GM12865 (cell line): Measurements from ENCODE around the gene TFR2.

Experiments used
- DNase-seq: peaks from one replicate; pipeline ENCODE4 v3.0.0; 2010; ENCODE audit warnings: low read depth
- H3K4me3 ChIP-seq: 2 replicates; pipeline ENCODE4 v1.5.1; 2011; ENCODE audit warnings: mild to moderate bottlenecking, low read depth, low read length, control low read depth
- CTCF ChIP-seq: IDR thresholded peaks from 2 replicates; pipeline ENCODE4 v1.5.1; 2011; ENCODE audit warnings: low read length, control low read depth, low read depth, inconsistent platforms; ENCODE audit not compliant: insufficient read depth; ENCODE audit errors: missing control alignments

TFR2 gene

GRCh38 chr7:100620239-100620638 is 21.1 kb downstream of the TFR2 start:
- no peak for TF ChIP-seq CTCF
- no peak overlapping the region for H3K4me3 ChIP-seq
- no peak for DNase-seq

GRCh38 chr7:100614308-100614861 is 27.0 kb downstream of the TFR2 start:
- no peak overlapping the region for H3K4me3 ChIP-seq
- no peak for TF ChIP-seq CTCF
- no peak for DNase-seq

GRCh38 chr7:100613412-100614175 is 27.8 kb downstream of the TFR2 start:
- H3K4me3 ChIP-seq, result no peak overlapping the region
- TF ChIP-seq CTCF, result no peak
- DNase-seq, result no peak

GRCh38 chr7:100612730-100613390 is 28.5 kb downstream of the TFR2 start:
- DNase-seq, result no peak
- no peak for TF ChIP-seq CTCF
- peak overlapping the region; percentile 75 for H3K4me3 ChIP-seq

- DNase-seq, result peak; percentile 99
- no peak for TF ChIP-seq CTCF
- H3K4me3 ChIP-seq, result peak within 1 kb of the TSS; percentile 75
Observed at GRCh38 chr7:100611983-100612729, 29.2 kb downstream of the TFR2 start, which contains the start of gene MOSPD3. MOSPD3 (plus strand) TSS chr7:100612540; CDS start chr7:100612792, 252 bp downstream.

- no peak for TF ChIP-seq CTCF
- no peak for DNase-seq
- H3K4me3 ChIP-seq, result no peak overlapping the region
Observed at GRCh38 chr7:100609958-100610357, 31.4 kb downstream of the TFR2 start.
